Activated CD8-positive, alpha-beta memory T cell treated with anti-CD3 and anti-CD28 coated beads, Interleukin-2, amount 50 U/mL, for 24 hours (primary cell): ENCODE results near the gene ECM2.

Source experiments
- DNase-seq: peaks from one replicate; pipeline ENCODE4 v3.0.0-alpha.2; 2020; ENCODE audit errors: extremely low read depth

ECM2 gene

GRCh38 chr9:92500725-92501124 lies 35.1 kb downstream of the ECM2 start:
- DNase-seq = no peak

- no peak for DNase-seq
Measured at GRCh38 chr9:92499701-92500100, 36.1 kb downstream of the ECM2 start.

GRCh38 chr9:92496396-92497176 lies 39.2 kb downstream of the ECM2 start:
- DNase-seq = no peak

- DNase-seq = no peak
Measured at GRCh38 chr9:92494856-92495255, 40.9 kb downstream of the ECM2 start.

GRCh38 chr9:92493749-92494387 lies 41.9 kb downstream of the ECM2 start:
- DNase-seq = no peak

- DNase-seq = no peak
Measured at GRCh38 chr9:92492781-92493401, 42.9 kb downstream of the ECM2 start.

- no peak for DNase-seq
Measured at GRCh38 chr9:92488681-92489550, 46.9 kb downstream of the ECM2 start.

- no peak for DNase-seq
Measured at GRCh38 chr9:92486371-92486770, 49.4 kb downstream of the ECM2 start.

GRCh38 chr9:92484563-92484962 lies 51.2 kb downstream of the ECM2 start:
- DNase-seq = no peak

GRCh38 chr9:92483627-92484545 lies 51.9 kb downstream of the ECM2 start:
- no peak for DNase-seq

GRCh38 chr9:92482805-92483204 lies 53.0 kb downstream of the ECM2 start:
- DNase-seq = no peak

GRCh38 chr9:92482329-92482728 lies 53.5 kb downstream of the ECM2 start, which contains the start of gene ASPN:
ASPN (minus strand) TSS chr9:92482506.
- no peak for DNase-seq

GRCh38 chr9:92480986-92481633 lies 54.7 kb downstream of the ECM2 start:
- DNase-seq = no peak

GRCh38 chr9:92480291-92480771 lies 55.5 kb downstream of the ECM2 start:
- DNase-seq = no peak

GRCh38 chr9:92479346-92479745 lies 56.4 kb downstream of the ECM2 start:
- no peak for DNase-seq

- no peak for DNase-seq
Measured at GRCh38 chr9:92478783-92479182, 57.0 kb downstream of the ECM2 start.

GRCh38 chr9:92476962-92477361 lies 58.8 kb downstream of the ECM2 start:
- DNase-seq = no peak

- DNase-seq = no peak
Measured at GRCh38 chr9:92474587-92474986, 61.2 kb downstream of the ECM2 start.

GRCh38 chr9:92468206-92468605 lies 67.6 kb downstream of the ECM2 start:
- DNase-seq = no peak

- no peak for DNase-seq
Measured at GRCh38 chr9:92467511-92467910, 68.3 kb downstream of the ECM2 start.
